Sigmoid colon (tissue), 7 donors: ENCODE measurements around the gene MRPS27. TPM values are rescaled to one million over a fixed set of nuclear protein-coding genes. Genes with fewer than 3 reads are reported as not detected.
A peak's percentile ranks its signal among the peaks of the same experiment; 100 is the strongest.

ENCODE experiments used
- DNase-seq: peaks from one replicate; pipeline ENCODE4 v3.0.0-alpha.2; 2019
- H3K27ac ChIP-seq, 4 donors: fragments of 200-600 bp; sonication (generic); one replicate each; pipeline ENCODE4 v1.5.1; 2016 to 2019; ENCODE audit warnings: mild to moderate bottlenecking in 1 of 4
- H3K27me3 ChIP-seq, 3 donors: fragments of 200-600 bp; sonication (generic); one replicate each; pipeline ENCODE4 v1.5.1; 2019; ENCODE audit warnings: mild to moderate bottlenecking in 1 of 3
- H3K36me3 ChIP-seq, 4 donors: fragments of 200-600 bp; sonication (generic); one replicate each; pipeline ENCODE4 v1.5.1; 2016 to 2019
- H3K4me1 ChIP-seq, 4 donors: fragments of 200-600 bp; sonication (generic); one replicate each; pipeline ENCODE4 v1.5.1; 2017 to 2019
- H3K4me3 ChIP-seq, 4 donors: fragments of 200-600 bp; sonication (generic); one replicate each; pipeline ENCODE4 v1.5.1; 2017 to 2019; ENCODE audit warnings: mild to moderate bottlenecking in 2 of 4, moderate library complexity in 1 of 4
- H3K9me3 ChIP-seq, 4 donors: fragments of 200-600 bp in 3 of 4; sonication (generic) in 3 of 4; one replicate each; pipeline versions ENCODE4 v1.5.1 to v1.6.1; 2013 to 2019
- CTCF ChIP-seq, 4 experiments: fragments of 450-650 bp in 3 of 4; fragments of 200-600 bp in 1 of 4; IDR thresholded peaks; one replicate each; pipeline ENCODE4 v1.5.1; 2016 to 2019; ENCODE audit warnings: antibody characterized with exemption in 4 of 4, mild to moderate bottlenecking in 3 of 4, moderate library complexity in 2 of 4
- EP300 ChIP-seq, 4 donors: sonication (generic); formaldehyde crosslinking; IDR thresholded peaks; one replicate each; pipeline ENCODE4 v1.6.1; 2017; ENCODE audit warnings: antibody characterized with exemption in 4 of 4
- POLR2A ChIP-seq, 2 donors: fragments of 450-650 bp; IDR thresholded peaks; one replicate each; pipeline ENCODE4 v1.6.1; 2016; ENCODE audit warnings: antibody characterized with exemption in 2 of 2, mild to moderate bottlenecking in 2 of 2, moderate library complexity in 2 of 2
- POLR2AphosphoS5 ChIP-seq, 4 donors: sonication (generic); formaldehyde crosslinking; IDR thresholded peaks; one replicate each; pipeline ENCODE4 v1.6.1; 2017; ENCODE audit warnings: antibody characterized with exemption in 4 of 4
- WGBS, 2 donors: extraction: QIAGEN DNeasy Blood & Tissue Kit; methylation state at CpG; one replicate each; pipeline ENCODE4 v1.1.7; 2013; 5-methylcytosine and 5-hydroxymethylcytosine counted together
- intact Hi-C: fragments of 100-400 bp; cut with DNase I; formaldehyde crosslinking; loops from one replicate; pipeline ENCODE4 v1.15.1; 2023
- polyA plus RNA-seq, 3 donors: library from polyadenylated mRNA; stranded (reverse); fragments of 200-250 nt; gene quantifications; one replicate each; pipeline ENCODE4 v1.2.3, GENCODE V29; 2013
- total RNA-seq, 4 donors: library from RNA; depleted of rRNA; stranded (reverse); fragments of >200 nt; gene quantifications; one replicate each; pipeline ENCODE4 v1.1.0, GENCODE V29; 2016
- donor health status: healthy with polysubstance abuse.
- donor health status: Bipolar disorder and iron deficiency.
- donor health status: healthy.

MRPS27 gene
- total and polyA plus RNA-seq, 7 donors, result 23.1 to 64.0 (median 44.8) TPM

GRCh38 chr5:72273547-72273946 is 46.5 kb downstream of the MRPS27 start:
- Histone ChIP-seq H3K27me3 (no peaks in the 10 kb centered on the region), H3K27ac (no peak overlapping the region), H3K4me1 (peaks cover 0 to 24% (median 16%) of the 10 kb centered on the region in 4 donors), H3K36me3 (no peaks in the 10 kb centered on the region), H3K9me3 (no peaks in the 10 kb centered on the region), H3K4me3 (no peak overlapping the region)
- DNase-seq, result no peak
- WGBS, 2 donors, result 92 to 94% methylated on average over 7 of the region's 7 CpGs
- TF ChIP-seq EP300 (IDR thresholded peaks at IDR 0.05) (no peak), POLR2A (IDR thresholded peaks at IDR 0.05) (no peak), CTCF (IDR thresholded peaks at IDR 0.05) (no peak), POLR2AphosphoS5 (IDR thresholded peaks at IDR 0.05) (no peak)
- intact Hi-C loops, result no loop called here

- 89 to 92% methylated on average over 4 of the region's 4 CpGs for WGBS, 2 donors
Observed at GRCh38 chr5:72272398-72272797, 47.6 kb downstream of the MRPS27 start.

GRCh38 chr5:72271702-72272101 is 48.3 kb downstream of the MRPS27 start:
- DNase-seq, result no peak
- 58 to 77% methylated on average over 3 of the region's 3 CpGs for WGBS, 2 donors
- no peak for TF ChIP-seq POLR2AphosphoS5 (IDR thresholded peaks at IDR 0.05)
- no peak for TF ChIP-seq EP300 (IDR thresholded peaks at IDR 0.05)
- TF ChIP-seq CTCF (IDR thresholded peaks at IDR 0.05), result no peak
- no peak for TF ChIP-seq POLR2A (IDR thresholded peaks at IDR 0.05)
- intact Hi-C loops, result no loop called here
- H3K4me1 ChIP-seq, result peaks cover 0 to 43% (median 35%) of the 10 kb centered on the region in 4 donors
- no peak overlapping the region for H3K4me3 ChIP-seq
- H3K27me3 ChIP-seq, result no peaks in the 10 kb centered on the region
- H3K27ac ChIP-seq, result peak overlapping the region in 2 of 4 donors; percentile 41 to 47
- no peaks in the 10 kb centered on the region for H3K36me3 ChIP-seq
- no peaks in the 10 kb centered on the region for H3K9me3 ChIP-seq

More at GRCh38 chr5:72272398-72272797, 47.6 kb downstream of the MRPS27 start:
- Histone ChIP-seq H3K27me3 (no peaks in the 10 kb centered on the region), H3K9me3 (no peaks in the 10 kb centered on the region), H3K4me3 (no peak overlapping the region), H3K36me3 (no peaks in the 10 kb centered on the region), H3K27ac (peak overlapping the region in 2 of 4 donors; percentile 41 to 47), H3K4me1 (peaks cover 0 to 36% (median 28%) of the 10 kb centered on the region in 4 donors)
- DNase-seq, result no peak
- TF ChIP-seq CTCF (IDR thresholded peaks at IDR 0.05) (no peak), EP300 (IDR thresholded peaks at IDR 0.05) (no peak), POLR2A (IDR thresholded peaks at IDR 0.05) (no peak), POLR2AphosphoS5 (IDR thresholded peaks at IDR 0.05) (no peak)
- intact Hi-C loops, result no loop called here

- Histone ChIP-seq H3K27ac (no peak overlapping the region), H3K4me3 (no peak overlapping the region), H3K9me3 (no peaks in the 10 kb centered on the region), H3K27me3 (no peaks in the 10 kb centered on the region), H3K36me3 (no peaks in the 10 kb centered on the region), H3K4me1 (peaks cover 0 to 58% (median 46%) of the 10 kb centered on the region in 4 donors)
- DNase-seq, result no peak
- 97% methylated on average over 4 of the region's 4 CpGs for WGBS, 2 donors
- intact Hi-C loops, result no loop called here
- TF ChIP-seq CTCF (IDR thresholded peaks at IDR 0.05) (no peak), POLR2AphosphoS5 (IDR thresholded peaks at IDR 0.05) (no peak), EP300 (IDR thresholded peaks at IDR 0.05) (no peak), POLR2A (IDR thresholded peaks at IDR 0.05) (no peak)
Observed at GRCh38 chr5:72270037-72270436, 50.0 kb downstream of the MRPS27 start.

GRCh38 chr5:72269411-72269780 is 50.6 kb downstream of the MRPS27 start:
- no peak for TF ChIP-seq POLR2AphosphoS5 (IDR thresholded peaks at IDR 0.05)
- no peak for TF ChIP-seq POLR2A (IDR thresholded peaks at IDR 0.05)
- TF ChIP-seq CTCF (IDR thresholded peaks at IDR 0.05), result no peak
- TF ChIP-seq EP300 (IDR thresholded peaks at IDR 0.05), result no peak
- H3K4me1 ChIP-seq, result peaks cover 0 to 65% (median 51%) of the 10 kb centered on the region in 4 donors
- no peaks in the 10 kb centered on the region for H3K36me3 ChIP-seq
- intact Hi-C loops, result no loop called here
- no peak overlapping the region for H3K4me3 ChIP-seq
- H3K27me3 ChIP-seq, result no peaks in the 10 kb centered on the region
- WGBS, 2 donors, result 92 to 94% methylated on average over 1 of the region's 1 CpG
- no peak overlapping the region for H3K27ac ChIP-seq
- H3K9me3 ChIP-seq, result no peaks in the 10 kb centered on the region
- DNase-seq, result no peak
